Embryonic facial prominence (tissue), 1 donor: Measurements from ENCODE around the gene IFNAR2.
"Not testable (repeated sequence)": the region's sequence is repeated elsewhere in the genome, so short reads cannot be mapped to it uniquely, and the experiment has no call there.

Source experiments
- DNase-seq: peaks from one replicate; pipeline ENCODE4 v3.0.0-alpha.2; 2016; ENCODE audit errors: extremely low spot score

The IFNAR2 gene

GRCh38 chr21:33244082-33244778 is 14.5 kb downstream of the IFNAR2 start:
- no peak for DNase-seq

GRCh38 chr21:33244779-33245105 is 15.0 kb downstream of the IFNAR2 start:
- DNase-seq, result no peak

GRCh38 chr21:33245289-33245918 is 15.7 kb downstream of the IFNAR2 start:
- DNase-seq, result no peak

GRCh38 chr21:33246506-33246905 is 16.8 kb downstream of the IFNAR2 start:
- no peak for DNase-seq

GRCh38 chr21:33246963-33247362 is 17.2 kb downstream of the IFNAR2 start:
- no peak for DNase-seq

- no peak for DNase-seq
Measured at GRCh38 chr21:33247599-33247998, 17.9 kb downstream of the IFNAR2 start.

GRCh38 chr21:33249331-33250002 is 19.7 kb downstream of the IFNAR2 start:
- DNase-seq, result no peak

- no peak for DNase-seq
Measured at GRCh38 chr21:33251119-33251518, 21.4 kb downstream of the IFNAR2 start.

- not testable (repeated sequence) for DNase-seq
Measured at GRCh38 chr21:33253382-33253781, 23.6 kb downstream of the IFNAR2 start.

- no peak for DNase-seq
Measured at GRCh38 chr21:33254766-33255165, 25.0 kb downstream of the IFNAR2 start.

- DNase-seq, result no peak
Measured at GRCh38 chr21:33255404-33255803, 25.7 kb downstream of the IFNAR2 start.

GRCh38 chr21:33256019-33256418 is 26.3 kb downstream of the IFNAR2 start:
- no peak for DNase-seq

GRCh38 chr21:33257094-33257803 is 27.5 kb downstream of the IFNAR2 start:
- no peak for DNase-seq

GRCh38 chr21:33258475-33258874 is 28.7 kb downstream of the IFNAR2 start:
- no peak for DNase-seq

- no peak for DNase-seq
Measured at GRCh38 chr21:33259428-33259827, 29.7 kb downstream of the IFNAR2 start.

- no peak for DNase-seq
Measured at GRCh38 chr21:33259995-33260394, 30.3 kb downstream of the IFNAR2 start.

- no peak for DNase-seq
Measured at GRCh38 chr21:33261635-33262034, 31.9 kb downstream of the IFNAR2 start.

GRCh38 chr21:33262921-33263320 is 33.2 kb downstream of the IFNAR2 start:
- no peak for DNase-seq

- no peak for DNase-seq
Measured at GRCh38 chr21:33264561-33264960, 34.8 kb downstream of the IFNAR2 start.

- peak; percentile 19 for DNase-seq
Measured at GRCh38 chr21:33265664-33266049, 35.9 kb downstream of the IFNAR2 start.

GRCh38 chr21:33266050-33266788 is 36.5 kb downstream of the IFNAR2 start, which contains the start of gene IL10RB:
Gene IL10RB, plus strand, starts transcription at chr21:33266367. Its CDS starts 99 bp downstream, at chr21:33266466.
- peak; percentile 19 for DNase-seq

GRCh38 chr21:33266789-33267135 is 37.0 kb downstream of the IFNAR2 start:
- DNase-seq, result no peak
